Breast epithelium (tissue), 4 donors: ENCODE measurements around the gene SLC6A7. TPM values are rescaled to one million over a fixed set of nuclear protein-coding genes. Genes with fewer than 3 reads are reported as not detected.

Experiments used
- DNase-seq, 2 donors: peaks; one replicate each; pipeline ENCODE4 v3.0.0-alpha.2; 2019; ENCODE audit warnings: low spot score in 2 of 2
- H3K27ac ChIP-seq, 2 donors: fragments of 200-600 bp; sonication (generic) in 1 of 2; one replicate each; pipeline ENCODE4 v1.5.1; 2016 to 2019; ENCODE audit warnings: mild to moderate bottlenecking in 1 of 2
- H3K27me3 ChIP-seq, 2 donors: fragments of 200-600 bp; sonication (generic) in 1 of 2; one replicate each; pipeline versions ENCODE4 v1.5.1 to v1.6.0; 2017 to 2019; ENCODE audit warnings: control low read depth in 1 of 2, mild to moderate bottlenecking in 1 of 2
- H3K36me3 ChIP-seq: fragments of 200-600 bp; one replicate; pipeline ENCODE4 v1.5.1; 2019
- H3K4me1 ChIP-seq, 2 donors: fragments of 200-600 bp; sonication (generic); one replicate each; pipeline ENCODE4 v1.5.1; 2016 to 2019; ENCODE audit warnings: control low read depth in 1 of 2
- H3K4me3 ChIP-seq, 3 donors: fragments of 200-600 bp; sonication (generic); 1 replicate in 2 of 3; 2 replicates in 1 of 3; pipeline ENCODE4 v1.5.1; 2016 to 2019; ENCODE audit warnings: mild to moderate bottlenecking in 3 of 3, moderate library complexity in 2 of 3
- H3K9me3 ChIP-seq, 2 donors: fragments of 200-600 bp; sonication (generic) in 1 of 2; one replicate each; pipeline ENCODE4 v1.5.1; 2016 to 2019; ENCODE audit warnings: control low read depth in 1 of 2
- CTCF ChIP-seq, 3 donors: fragments of 450-650 bp; IDR thresholded peaks; one replicate each; pipeline ENCODE4 v1.5.1; 2016 to 2017; ENCODE audit warnings: antibody characterized with exemption in 3 of 3, mild to moderate bottlenecking in 3 of 3, moderate library complexity in 3 of 3
- POLR2A ChIP-seq: fragments of 450-650 bp; IDR thresholded peaks from one replicate; pipeline ENCODE4 v1.6.1; 2016; ENCODE audit warnings: antibody characterized with exemption, mild to moderate bottlenecking, moderate library complexity
- POLR2AphosphoS5 ChIP-seq, 3 donors: sonication (generic); formaldehyde crosslinking; IDR thresholded peaks; one replicate each; pipeline ENCODE4 v1.6.1; 2017; ENCODE audit warnings: antibody characterized with exemption in 3 of 3
- intact Hi-C: fragments of 100-400 bp; cut with DNase I; formaldehyde crosslinking; loops from one replicate; pipeline ENCODE4 v1.15.1; 2023; ENCODE audit warnings: low total_unique reads
- total RNA-seq, 3 donors: library from RNA; depleted of rRNA; stranded (reverse); fragments of >200 nt; gene quantifications; one replicate each; pipeline ENCODE4 v1.1.0, GENCODE V29; 2016

SLC6A7 gene
- total RNA-seq, 3 donors from 2014 or later = 0.15 to 0.16 TPM; not detected in 1

- intact Hi-C loops = no loop called here
- H3K4me3 ChIP-seq = no peak overlapping the region
- H3K36me3 ChIP-seq = no peaks in the 10 kb centered on the region
- no peaks in the 10 kb centered on the region for H3K27me3 ChIP-seq
- H3K4me1 ChIP-seq = no peaks in the 10 kb centered on the region
- H3K9me3 ChIP-seq = no peaks in the 10 kb centered on the region
- TF ChIP-seq POLR2A (no peak), CTCF (IDR thresholded peaks at IDR 0.05) (no peak), POLR2AphosphoS5 (IDR thresholded peaks at IDR 0.05) (no peak)
- no peak overlapping the region for H3K27ac ChIP-seq
- no peak for DNase-seq
Observed at GRCh38 chr5:150196986-150197385, 7.1 kb downstream of the SLC6A7 start.

GRCh38 chr5:150197476-150197875, 7.6 kb downstream of the SLC6A7 start:
- Histone ChIP-seq H3K27ac (no peak overlapping the region), H3K4me3 (no peak overlapping the region), H3K9me3 (no peaks in the 10 kb centered on the region), H3K36me3 (no peaks in the 10 kb centered on the region), H3K4me1 (no peaks in the 10 kb centered on the region), H3K27me3 (no peaks in the 10 kb centered on the region)
- no peak for DNase-seq
- TF ChIP-seq POLR2AphosphoS5 (IDR thresholded peaks at IDR 0.05) (no peak), CTCF (IDR thresholded peaks at IDR 0.05) (no peak), POLR2A (no peak)
- intact Hi-C loops = no loop called here

GRCh38 chr5:150202501-150202900, 12.6 kb downstream of the SLC6A7 start:
- no peak overlapping the region for H3K4me3 ChIP-seq
- H3K4me1 ChIP-seq = no peaks in the 10 kb centered on the region
- no peaks in the 10 kb centered on the region for H3K27me3 ChIP-seq
- no peak for TF ChIP-seq CTCF (IDR thresholded peaks at IDR 0.05)
- TF ChIP-seq POLR2AphosphoS5 (IDR thresholded peaks at IDR 0.05) = no peak
- TF ChIP-seq POLR2A = no peak
- H3K9me3 ChIP-seq = no peaks in the 10 kb centered on the region
- intact Hi-C loops = no loop called here
- H3K36me3 ChIP-seq = no peaks in the 10 kb centered on the region
- no peak for DNase-seq
- H3K27ac ChIP-seq = no peak overlapping the region

- TF ChIP-seq POLR2A (no peak), CTCF (IDR thresholded peaks at IDR 0.05) (no peak), POLR2AphosphoS5 (IDR thresholded peaks at IDR 0.05) (no peak)
- intact Hi-C loops = no loop called here
- DNase-seq = no peak
- no peaks in the 10 kb centered on the region for H3K4me1 ChIP-seq
- H3K9me3 ChIP-seq = no peaks in the 10 kb centered on the region
- no peaks in the 10 kb centered on the region for H3K27me3 ChIP-seq
- H3K36me3 ChIP-seq = no peaks in the 10 kb centered on the region
- no peak overlapping the region for H3K27ac ChIP-seq
- no peak overlapping the region for H3K4me3 ChIP-seq
Observed at GRCh38 chr5:150203832-150204589, 14.1 kb downstream of the SLC6A7 start.

GRCh38 chr5:150204590-150204960, 14.7 kb downstream of the SLC6A7 start:
- Histone ChIP-seq H3K4me1 (no peaks in the 10 kb centered on the region), H3K9me3 (no peaks in the 10 kb centered on the region), H3K36me3 (no peaks in the 10 kb centered on the region), H3K27ac (no peak overlapping the region), H3K27me3 (no peaks in the 10 kb centered on the region), H3K4me3 (no peak overlapping the region)
- intact Hi-C loops = no loop called here
- no peak for DNase-seq
- TF ChIP-seq POLR2AphosphoS5 (IDR thresholded peaks at IDR 0.05) (no peak), CTCF (IDR thresholded peaks at IDR 0.05) (no peak), POLR2A (no peak)
